T-helper 1 cell (primary cell): ENCODE measurements around the gene TRPM3.
"Not testable (repeated sequence)": the region's sequence is repeated elsewhere in the genome, so short reads cannot be mapped to it uniquely, and the experiment has no call there.

Source experiments
- DNase-seq, 5 donors: peaks; one replicate each; pipeline ENCODE4 v3.0.0-alpha.2; 2012 to 2020

TRPM3 gene

DNA sequence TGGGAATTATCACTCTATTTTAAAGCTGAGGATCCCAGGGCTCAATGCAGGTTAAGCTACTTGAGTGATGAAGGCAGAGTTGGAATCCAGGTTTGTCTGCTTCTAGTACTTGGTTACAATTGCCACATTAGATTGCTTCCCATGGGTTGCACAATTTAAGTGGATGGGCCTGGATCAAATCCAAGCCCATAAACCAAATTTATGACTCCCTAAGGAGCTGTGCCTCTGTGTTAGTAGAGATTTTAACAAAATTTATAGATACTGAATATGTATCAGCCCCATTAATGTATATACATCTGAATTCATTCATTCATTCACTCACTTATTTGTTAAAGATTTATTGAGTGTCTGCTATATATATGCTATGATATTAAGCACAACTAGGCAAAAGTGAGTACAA is 374.7 kb downstream of the TRPM3 start:
- DNase-seq = no peak

DNA sequence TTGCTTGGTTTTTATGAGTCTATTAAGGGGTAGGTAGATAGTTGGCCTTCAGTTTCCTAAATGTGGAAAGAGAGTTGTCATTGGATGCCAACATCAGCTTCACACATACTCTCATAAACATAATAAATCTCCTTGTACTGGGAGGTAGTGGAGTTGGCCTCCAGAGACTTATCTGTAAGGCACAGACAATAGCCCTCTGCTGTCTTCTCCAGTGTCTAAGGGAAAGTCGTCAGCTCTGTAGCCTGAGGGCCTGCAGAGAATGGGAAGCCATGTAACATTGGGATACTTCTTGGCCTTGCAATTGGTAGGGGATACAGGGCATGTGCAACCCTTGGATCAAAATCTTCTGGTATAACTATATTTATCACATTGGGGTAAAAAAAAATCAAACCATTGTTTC is 375.1 kb downstream of the TRPM3 start:
- no peak for DNase-seq

DNA sequence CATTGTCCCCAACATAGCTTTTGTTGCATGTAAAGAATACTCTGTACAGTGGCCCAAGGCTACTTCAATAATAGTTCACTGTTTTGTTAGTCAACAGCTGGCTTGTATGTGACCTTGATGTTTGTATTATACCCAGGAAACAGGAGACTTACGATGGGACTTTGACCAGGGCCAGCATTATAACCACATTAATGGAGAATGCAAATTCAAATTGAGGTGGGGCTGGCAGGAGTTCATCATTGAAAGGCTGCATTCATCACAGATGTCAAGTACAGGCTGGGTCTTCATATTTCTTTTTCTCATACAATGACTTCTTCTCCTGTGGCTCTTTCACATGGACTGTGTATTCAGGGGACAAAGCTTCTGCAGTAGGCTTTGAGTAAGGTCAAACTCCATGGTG is 396.6 kb downstream of the TRPM3 start:
- DNase-seq = not testable (repeated sequence)

DNA sequence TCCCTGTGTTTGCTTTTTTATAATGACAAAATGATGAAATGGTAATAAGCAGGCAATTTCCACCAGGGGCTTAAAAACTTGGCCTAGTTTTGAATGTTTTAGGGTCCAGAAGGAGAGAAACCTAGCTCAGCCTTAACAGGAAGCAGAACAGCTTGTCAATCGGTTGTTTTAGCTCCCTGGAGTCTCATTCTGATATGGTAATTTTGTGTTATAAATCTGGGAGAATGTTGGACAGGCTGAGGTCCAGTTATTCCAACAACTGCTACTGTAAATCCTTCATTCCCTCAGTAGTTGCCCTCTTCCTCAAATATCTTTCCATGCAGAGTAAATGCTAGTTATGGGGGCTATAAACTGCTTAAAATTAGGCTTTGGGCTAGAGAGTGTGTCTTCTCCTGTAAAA is 397.4 kb downstream of the TRPM3 start:
- not testable (repeated sequence) for DNase-seq

DNA sequence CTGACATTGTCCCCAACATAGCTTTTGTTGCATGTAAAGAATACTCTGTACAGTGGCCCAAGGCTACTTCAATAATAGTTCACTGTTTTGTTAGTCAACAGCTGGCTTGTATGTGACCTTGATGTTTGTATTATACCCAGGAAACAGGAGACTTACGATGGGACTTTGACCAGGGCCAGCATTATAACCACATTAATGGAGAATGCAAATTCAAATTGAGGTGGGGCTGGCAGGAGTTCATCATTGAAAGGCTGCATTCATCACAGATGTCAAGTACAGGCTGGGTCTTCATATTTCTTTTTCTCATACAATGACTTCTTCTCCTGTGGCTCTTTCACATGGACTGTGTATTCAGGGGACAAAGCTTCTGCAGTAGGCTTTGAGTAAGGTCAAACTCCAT is 414.6 kb downstream of the TRPM3 start:
- not testable (repeated sequence) for DNase-seq

DNA sequence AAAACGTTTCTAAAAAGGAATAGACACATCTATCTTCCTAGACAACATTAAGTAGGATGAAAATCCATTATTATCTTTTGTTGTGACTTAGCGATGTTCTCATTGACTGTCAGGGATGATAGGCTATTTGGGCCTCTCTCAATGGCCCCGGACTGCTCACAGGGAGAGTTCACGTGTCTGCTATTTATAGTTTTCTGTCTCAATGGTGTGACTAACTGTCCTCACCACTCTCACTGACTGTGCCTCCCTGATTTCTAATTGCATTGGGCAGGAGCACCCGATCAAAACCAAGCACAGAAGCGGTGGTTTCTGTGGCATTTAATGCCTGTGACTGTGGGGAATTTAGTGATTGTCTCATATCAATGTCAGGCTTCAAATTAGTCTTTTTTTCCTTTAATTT is 420.3 kb downstream of the TRPM3 start:
- no peak for DNase-seq

DNA sequence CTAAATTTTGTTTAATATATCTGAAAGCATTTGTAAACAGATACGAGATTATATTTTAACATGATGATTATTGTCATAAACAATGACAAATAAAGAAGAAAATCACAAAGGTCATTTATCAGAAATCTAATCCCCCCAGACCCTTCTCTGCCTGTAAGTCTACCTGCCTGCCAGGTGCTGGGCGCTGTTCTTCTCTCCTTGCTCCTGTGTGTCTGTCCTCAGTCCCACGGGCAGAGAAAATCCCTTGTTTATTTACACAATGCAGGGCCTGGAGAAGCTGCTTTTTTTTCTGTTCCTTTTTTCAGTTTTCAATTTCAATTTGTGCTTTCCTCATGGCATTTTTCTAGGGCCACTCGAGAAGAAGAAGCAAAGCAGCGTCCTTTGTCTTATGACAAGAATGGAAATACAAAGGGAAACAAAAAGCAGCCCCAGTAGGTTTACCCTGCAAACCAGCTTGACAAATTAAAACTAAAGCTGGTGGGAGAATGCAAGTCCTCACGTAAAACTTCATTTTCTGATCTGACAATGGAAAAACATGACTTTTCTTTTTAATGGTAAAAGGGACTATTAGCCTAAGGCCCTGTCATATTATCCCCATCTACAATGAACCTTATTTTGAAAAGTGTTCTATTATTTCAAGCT is 424.6 kb downstream of the TRPM3 start:
- DNase-seq = no peak

DNA sequence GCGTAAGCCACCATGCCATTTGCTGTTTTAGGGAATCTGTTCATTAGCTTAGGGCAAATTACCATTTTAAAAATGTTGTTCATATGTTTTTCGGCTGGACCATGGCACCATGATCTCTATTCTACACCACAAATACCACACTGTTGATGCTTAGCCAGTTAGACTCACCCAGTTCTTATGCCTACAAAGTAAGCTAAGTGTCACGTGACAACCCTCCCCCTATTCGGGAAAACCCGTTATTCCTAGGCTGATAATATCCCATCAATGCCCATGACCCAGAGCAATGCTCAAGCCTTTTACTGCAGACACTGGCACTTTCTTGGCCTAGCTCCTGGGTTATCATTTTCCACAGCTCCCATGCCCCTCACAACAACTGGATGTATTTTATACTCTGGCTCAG is 426.7 kb downstream of the TRPM3 start:
- no peak for DNase-seq

DNA sequence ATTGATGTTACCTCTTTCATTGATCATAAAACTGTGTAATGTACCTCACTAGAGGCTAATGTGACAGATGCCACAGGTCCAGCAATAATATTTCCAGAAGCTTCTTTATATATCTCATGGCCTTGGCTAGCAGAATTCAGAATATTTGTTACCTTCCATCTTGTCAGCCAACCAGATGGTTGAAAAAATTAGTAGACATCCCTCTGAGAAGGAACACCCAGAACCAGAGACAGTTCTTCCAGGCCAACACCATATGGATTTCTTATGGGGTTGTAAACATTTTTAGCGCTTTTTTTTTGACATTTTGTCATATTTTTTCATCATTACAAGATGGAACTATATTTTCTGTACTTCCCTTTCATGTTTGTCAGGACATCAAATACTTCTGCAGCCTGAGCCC is 428.2 kb downstream of the TRPM3 start:
- DNase-seq = no peak

DNA sequence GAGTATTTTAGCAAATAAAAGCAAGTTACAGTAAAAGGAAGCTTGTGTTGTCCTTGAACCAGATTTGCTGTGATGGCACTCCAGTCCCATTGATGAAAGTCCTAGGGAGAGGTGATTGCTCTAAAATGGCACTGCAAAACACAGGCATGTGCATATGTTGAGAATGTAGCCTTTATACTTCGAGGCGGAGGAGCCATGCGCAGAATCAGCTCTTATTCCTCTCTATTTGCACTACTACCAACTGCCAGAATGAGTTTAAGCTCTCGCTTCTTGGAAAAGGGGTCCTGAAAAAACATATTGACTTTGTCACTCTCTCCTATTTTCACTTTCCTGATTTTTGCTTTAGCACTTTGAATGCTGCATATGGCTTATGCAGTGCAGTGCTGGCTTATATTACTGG is 429.0 kb downstream of the TRPM3 start:
- DNase-seq = no peak

DNA sequence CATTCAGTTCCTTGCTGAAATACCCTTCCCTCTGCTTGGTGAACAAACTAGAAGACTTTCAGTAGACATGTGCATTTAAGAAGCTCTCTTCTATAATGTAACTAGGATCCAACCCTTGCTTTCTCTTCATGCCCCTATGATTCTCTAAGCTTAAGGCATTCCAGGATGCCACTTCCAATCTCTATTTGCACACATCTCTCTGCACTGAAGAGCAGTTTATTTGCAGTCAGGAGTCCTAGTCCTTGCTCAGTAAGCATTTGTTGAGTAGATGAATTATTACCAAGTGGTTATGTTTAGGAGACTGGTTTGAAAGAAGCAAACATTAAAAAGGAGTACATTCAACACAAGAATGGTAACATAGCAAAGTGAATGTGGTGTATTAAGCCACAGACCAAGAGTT is 432.7 kb downstream of the TRPM3 start:
- no peak for DNase-seq

DNA sequence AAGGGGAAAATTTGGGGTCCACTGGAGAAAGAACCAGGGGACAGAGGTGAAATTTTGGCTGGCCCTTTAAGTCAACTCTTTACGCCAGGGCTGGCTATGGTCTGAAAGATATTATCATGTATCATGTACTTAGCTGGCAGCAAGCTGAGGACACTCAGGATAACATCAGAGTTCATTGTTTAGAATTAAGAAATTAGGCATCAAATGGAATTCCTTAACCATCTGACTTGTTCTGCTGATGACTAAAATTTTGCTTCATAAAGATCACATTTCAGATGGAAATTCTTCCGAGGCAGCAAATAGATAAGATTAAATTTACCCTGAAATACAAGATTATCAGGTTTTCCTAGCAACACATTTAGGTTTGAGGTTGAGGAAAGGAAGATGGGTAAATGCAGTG is 437.6 kb downstream of the TRPM3 start:
- no peak for DNase-seq

DNA sequence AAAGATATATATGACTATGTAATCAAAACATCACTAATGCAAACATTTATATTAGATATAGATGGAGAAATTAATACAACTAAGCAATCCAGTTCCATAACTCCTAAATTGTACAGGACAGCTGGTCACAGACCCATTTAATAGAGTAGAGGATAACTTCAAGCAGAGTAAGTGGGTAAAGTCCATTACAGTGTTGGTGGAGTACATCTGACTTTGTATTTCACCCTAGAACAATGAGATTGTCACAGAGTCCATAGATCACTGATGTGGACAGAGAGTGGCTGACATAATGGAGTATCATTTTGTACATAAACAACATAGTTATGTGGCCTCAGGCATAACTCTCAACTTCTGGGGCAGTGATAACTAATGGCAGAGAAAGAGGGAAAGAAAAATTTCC is 439.1 kb downstream of the TRPM3 start:
- DNase-seq = no peak

DNA sequence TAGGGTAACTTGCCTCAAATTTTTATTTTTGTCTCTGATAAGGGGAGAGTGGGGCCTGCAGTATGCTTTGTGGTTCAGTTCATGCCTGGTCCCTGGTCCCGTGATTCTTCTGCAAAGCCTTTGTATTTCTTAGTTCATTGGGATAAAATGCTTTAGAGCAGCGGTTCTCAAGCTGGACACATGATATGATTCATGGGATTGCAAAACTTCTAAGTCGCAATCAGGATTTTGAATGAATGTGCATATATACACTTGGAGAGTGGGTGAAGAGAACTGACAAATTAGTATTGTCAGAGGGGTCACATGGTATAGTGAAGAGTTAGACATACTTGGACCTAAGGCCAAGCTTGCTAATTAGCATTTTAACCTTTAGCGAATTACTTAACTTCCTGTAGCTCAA is 441.6 kb downstream of the TRPM3 start:
- no peak for DNase-seq

DNA sequence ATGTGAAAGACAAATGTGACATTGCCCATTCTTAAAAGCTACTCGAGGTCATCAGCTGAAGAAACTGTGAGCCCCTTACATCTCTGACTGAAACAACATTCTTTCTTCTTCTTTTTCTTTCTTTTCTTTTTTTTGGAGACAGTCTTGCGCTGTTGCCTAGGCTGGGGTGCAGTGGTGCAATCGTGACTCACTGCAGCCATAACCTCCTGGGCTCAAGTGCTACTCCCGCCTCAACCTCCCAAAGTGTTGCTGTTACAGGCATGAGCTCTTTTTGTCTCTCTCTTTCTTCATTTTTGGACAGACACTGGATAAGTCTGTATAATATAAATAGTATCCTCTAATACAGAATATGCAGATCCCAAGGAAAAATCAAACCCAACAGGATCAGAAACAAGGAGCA is 443.3 kb downstream of the TRPM3 start:
- DNase-seq = no peak

DNA sequence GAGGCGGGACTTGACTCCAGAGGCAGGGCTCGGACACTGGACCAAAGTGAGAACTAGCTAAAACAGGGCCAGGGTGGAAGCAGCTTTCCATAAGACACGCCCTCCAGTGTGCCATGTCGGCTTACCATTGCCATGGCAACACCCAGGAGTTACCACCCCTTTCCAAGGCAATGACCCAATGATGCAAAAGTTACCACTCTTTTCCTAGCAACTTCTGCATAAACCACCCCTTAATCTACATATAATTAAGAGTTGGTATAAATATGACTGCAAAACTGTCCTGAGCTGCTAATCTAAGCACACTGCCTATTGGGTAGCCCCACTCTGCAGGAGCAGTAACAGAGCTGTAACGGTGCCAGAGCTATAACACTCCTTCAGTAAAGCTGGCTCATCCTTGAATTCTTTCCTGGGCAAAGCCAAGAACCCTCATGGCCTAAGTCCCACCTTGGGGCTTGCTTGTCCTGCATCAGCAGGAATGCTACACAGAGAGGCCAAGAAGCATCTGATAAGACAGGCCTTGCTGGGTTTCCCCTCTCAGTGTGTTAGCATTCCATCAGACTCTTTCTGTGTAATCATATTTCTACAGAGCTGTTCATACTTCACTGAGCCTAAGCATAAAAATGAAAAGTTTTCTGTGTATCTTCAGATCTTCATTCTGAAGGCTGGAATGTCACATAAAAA is 444.2 kb downstream of the TRPM3 start:
- DNase-seq = no peak

DNA sequence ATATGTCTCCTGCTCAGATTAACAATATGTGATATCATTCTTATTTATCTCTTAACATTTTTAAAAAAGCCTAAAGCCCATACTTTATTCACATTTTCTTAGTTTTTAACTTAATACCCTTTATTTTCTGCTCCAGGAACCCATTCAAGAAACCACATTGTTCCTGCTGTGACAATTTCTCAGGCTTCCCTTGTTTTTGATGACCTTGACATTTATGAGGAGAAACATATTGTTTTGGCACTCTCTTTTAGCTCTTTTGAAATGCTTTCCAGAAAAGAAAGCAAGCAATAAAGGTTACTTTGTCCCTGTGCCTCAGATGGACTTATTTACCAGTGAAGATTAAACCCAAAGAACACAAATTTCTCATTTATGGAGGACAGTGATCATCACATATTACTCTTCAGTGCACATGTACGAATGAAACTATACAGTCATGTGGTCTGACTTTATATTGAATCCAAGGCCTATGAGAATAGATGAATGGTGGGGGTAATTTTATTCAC is 445.5 kb downstream of the TRPM3 start:
- DNase-seq = no peak

DNA sequence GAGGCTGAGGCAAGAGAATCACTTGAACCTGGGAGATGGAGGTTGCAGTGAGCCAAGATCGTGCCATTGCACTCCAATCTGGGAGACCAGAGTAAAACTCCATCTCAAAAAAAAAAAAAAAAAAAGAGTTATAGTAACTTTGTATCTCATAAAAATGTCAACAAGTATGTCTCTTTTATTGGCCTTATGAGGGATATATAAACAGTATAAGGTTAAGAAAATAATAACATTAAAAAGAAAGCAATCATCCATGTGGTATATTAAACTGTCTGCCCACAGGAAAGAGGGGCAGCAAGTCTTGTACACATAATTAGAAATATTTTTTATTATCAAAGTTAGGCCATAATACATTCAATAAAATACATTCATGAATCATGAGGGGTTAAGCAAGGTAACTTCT is 447.6 kb downstream of the TRPM3 start:
- DNase-seq = no peak

DNA sequence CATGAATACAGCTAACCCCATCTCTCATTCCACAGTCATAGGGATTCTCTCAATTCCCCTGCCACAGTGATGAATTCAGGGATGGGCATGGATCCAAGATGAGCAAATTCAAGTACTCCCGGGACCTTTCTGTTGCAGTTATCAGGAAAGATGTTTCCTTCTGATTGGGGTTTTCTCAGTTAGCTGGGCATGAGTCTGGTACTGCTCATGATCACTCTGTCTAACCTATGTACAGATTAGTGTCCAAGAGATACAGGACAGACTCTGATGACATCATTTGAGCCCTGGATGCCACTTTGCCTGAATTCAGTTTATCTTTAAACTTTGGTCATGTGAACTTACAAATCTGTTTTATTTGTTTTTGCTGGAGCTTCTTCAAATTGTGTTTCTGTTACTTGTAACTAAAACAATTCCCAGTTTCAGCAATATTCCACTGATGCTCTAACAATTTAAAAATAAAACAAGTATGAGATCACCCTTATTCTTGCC is 449.2 kb downstream of the TRPM3 start:
- no peak for DNase-seq

DNA sequence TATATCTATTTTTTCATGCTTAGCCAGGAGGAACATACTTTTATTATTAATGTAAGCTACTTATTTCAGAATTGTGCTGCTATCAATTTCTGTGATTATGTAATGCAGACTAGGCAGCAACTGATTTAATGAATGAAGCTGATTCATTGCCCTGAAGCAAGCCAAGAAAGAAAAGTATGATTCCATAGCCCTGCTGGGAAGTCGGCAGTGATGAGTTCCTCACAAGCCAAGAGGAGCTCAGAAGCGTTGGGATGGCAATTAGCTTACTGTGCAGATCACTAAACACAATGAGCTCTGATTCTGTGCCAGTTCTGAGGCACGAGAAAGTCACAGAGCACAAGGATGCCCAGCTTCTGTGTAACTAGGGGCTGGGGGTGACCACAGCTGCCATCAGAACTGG is 452.7 kb downstream of the TRPM3 start:
- no peak for DNase-seq

DNA sequence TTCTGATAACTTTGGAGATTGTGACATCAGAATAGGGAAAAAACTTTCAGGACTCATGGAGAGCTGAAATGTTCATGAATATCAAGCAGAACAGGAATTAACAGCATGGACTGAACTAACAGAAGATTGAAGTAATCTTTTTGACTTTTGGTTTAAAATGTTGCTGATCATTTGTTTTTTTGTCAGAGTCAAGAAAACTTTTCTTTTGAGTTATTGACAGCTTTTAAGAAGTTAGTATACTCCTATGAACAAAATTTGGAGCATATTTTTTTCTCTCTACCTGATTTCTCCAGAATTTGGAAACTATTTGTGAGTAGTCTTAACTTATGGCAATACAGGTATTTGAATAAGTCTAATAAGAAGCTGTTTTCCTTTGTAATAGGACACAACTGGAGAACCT is 462.7 kb downstream of the TRPM3 start:
- no peak for DNase-seq

DNA sequence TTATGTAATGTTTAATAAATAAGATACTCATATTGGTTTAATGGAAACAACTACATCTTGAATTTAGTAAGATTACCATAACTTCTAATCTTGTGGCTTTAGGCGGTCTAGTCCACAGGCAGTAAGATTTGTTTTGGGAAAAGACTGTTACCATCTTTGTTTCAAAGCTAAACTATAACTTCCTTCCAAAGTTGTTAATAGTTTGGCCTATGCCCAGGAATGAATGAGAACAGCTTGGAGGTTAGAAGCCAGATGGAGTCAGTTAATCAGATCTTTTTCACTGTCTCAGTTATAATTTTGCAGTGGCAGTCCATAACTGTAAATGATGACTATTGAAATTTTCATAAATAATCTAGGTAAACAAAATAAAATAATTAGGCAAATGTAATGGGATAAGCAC is 465.1 kb downstream of the TRPM3 start:
- DNase-seq = no peak

DNA sequence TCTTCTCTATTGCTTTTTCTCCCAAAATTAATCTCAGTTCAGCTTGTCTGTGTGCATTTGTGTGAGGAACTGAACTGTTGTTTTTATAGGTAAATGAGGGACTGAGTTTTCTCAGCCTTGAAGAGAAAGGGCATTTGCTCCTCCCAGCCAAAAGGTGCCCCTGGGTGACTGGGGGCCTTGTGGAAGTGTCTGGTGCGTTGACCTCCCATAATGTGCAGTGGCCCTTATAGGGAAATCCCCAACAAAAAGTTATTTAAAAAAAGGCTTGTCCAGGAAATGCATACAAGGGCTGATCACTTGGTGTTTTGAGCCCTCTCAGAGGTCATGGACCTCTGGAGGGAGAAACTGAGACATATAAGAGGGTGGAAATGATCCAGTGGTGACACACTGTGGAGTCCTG is 467.3 kb downstream of the TRPM3 start:
- DNase-seq = no peak

DNA sequence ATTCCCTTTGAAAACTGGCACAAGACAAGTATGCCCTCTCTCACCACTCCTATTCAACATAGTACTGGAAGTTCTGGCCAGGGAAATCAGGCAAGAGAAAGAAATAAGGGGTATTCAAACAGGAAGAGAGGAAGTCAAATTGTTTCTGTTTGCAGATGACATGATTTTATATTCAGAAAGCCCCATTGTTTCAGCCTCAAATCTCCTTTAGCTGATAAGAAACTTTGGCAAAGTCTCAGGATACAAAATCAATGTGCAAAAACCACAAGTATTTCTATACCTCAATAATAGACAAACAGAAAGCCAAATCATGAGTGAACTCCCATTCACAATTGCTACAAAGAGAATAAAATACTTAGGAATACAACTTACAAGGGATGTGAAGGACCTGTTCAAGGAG is 476.8 kb downstream of the TRPM3 start:
- not testable (repeated sequence) for DNase-seq

DNA sequence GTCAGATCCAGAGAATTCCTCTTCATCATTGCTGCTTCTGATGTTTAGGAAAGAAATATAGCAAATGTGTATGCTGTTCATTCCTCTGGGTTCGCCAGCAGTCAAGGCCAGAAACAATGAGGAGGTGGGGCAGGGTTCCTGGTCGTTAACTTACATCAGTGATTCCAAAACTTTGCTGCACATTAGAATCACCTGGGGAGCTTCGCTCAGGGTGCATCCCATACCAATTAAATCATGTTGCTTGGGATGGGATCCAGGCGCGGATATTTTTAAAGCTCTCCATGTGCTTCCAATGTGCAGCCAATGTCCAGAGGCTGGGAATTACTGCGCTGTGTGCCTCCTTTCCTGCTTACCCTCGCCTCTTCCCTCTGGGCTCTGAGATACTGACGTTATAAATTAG is 479.1 kb downstream of the TRPM3 start:
- no peak for DNase-seq
